ENCODE data around the gene TTC3.
"Not testable (repeated sequence)": the region's sequence is repeated elsewhere in the genome, so short reads cannot be mapped to it uniquely, and the experiment has no call there.

The TTC3 gene, protein sequence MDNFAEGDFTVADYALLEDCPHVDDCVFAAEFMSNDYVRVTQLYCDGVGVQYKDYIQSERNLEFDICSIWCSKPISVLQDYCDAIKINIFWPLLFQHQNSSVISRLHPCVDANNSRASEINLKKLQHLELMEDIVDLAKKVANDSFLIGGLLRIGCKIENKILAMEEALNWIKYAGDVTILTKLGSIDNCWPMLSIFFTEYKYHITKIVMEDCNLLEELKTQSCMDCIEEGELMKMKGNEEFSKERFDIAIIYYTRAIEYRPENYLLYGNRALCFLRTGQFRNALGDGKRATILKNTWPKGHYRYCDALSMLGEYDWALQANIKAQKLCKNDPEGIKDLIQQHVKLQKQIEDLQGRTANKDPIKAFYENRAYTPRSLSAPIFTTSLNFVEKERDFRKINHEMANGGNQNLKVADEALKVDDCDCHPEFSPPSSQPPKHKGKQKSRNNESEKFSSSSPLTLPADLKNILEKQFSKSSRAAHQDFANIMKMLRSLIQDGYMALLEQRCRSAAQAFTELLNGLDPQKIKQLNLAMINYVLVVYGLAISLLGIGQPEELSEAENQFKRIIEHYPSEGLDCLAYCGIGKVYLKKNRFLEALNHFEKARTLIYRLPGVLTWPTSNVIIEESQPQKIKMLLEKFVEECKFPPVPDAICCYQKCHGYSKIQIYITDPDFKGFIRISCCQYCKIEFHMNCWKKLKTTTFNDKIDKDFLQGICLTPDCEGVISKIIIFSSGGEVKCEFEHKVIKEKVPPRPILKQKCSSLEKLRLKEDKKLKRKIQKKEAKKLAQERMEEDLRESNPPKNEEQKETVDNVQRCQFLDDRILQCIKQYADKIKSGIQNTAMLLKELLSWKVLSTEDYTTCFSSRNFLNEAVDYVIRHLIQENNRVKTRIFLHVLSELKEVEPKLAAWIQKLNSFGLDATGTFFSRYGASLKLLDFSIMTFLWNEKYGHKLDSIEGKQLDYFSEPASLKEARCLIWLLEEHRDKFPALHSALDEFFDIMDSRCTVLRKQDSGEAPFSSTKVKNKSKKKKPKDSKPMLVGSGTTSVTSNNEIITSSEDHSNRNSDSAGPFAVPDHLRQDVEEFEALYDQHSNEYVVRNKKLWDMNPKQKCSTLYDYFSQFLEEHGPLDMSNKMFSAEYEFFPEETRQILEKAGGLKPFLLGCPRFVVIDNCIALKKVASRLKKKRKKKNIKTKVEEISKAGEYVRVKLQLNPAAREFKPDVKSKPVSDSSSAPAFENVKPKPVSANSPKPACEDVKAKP (N-terminal part only)

DNA sequence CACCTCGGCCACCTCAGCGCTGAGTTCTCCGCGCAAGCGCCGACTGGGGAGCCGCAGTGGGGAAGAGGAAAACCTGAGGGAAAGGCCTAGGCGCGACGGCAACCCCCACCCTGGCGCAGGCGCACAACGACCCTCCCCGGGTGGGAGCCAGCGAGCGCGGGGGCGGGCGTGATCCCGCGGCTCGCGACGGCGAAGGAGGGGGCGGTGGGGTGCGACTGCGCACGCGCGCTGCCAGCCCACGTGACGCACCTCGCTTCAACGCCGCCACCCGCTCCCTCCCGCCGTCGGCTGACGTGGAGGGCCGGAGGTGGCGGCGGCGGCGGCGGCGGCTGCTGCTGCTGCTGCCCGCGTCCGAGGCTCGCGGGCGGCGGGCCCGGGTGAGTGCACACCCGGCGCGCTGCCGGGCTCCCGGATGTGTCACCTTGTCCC, at the start of gene TTC3, which contains the start of gene PIGP:
TSS of gene TTC3 (plus strand) at position 267 of the 429 bp plus-strand sequence. CDS start 14,004 bp downstream, outside the sequence.
TSS of gene PIGP (minus strand) at position 84 of the 429 bp plus-strand sequence. CDS start 556 bp downstream, outside the sequence.
- peak in 55 of 56 donors; percentile 50 to 99 (median 92) for DNase-seq

- DNase-seq = peak in 1 of 56 donors; percentile 2
Observed at GRCh38 chr21:37026499-37026898, 46.6 kb upstream of the TTC3 start.

- peak in 2 of 56 donors; percentile 3 to 16 for DNase-seq
Observed at GRCh38 chr21:37028570-37028969, 44.5 kb upstream of the TTC3 start.

DNA sequence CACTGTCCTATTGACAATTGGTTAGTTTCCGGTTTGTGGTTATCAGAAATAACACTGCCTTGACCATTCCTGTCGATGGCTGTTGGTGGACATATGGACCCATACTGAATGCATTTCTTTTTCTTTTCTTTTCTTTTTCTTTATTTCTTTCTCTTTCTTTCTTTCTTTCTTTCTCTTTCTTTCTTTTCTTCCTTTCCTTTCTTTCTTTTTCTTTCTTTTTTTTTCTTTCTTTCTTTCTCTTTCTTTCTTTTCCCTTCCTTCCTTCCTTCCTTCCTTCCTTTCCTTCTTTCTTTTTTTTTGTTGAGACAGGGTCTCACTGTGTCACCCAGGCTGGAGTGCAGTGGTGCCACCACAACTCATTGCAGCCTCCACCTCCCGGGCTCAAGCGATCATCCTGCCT, 42.2 kb upstream of the TTC3 start:
- DNase-seq = no peak

DNA sequence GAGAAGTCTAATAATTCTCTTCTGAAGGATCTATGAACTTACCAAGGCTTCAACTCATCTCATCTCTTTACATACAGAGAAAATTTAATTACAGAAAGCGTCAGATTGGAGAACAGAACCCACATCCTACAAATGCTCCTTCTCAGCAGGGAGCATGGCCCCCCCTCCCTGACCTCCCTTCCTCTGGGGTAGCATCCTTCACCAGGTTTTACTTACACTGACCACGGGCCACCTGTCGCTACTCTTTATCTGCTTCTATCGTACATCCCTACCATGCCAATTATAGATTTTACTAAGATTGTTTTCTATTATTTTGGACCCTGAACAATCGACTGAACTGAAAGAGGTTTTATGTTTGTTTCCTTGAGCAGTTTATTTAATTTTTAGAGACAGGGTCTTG, 40.8 kb upstream of the TTC3 start:
- DNase-seq = no peak

- DNase-seq = peak in 10 of 56 donors; percentile 1 to 35 (median 6)
Observed at GRCh38 chr21:37032877-37033471, 40.1 kb upstream of the TTC3 start.

DNA sequence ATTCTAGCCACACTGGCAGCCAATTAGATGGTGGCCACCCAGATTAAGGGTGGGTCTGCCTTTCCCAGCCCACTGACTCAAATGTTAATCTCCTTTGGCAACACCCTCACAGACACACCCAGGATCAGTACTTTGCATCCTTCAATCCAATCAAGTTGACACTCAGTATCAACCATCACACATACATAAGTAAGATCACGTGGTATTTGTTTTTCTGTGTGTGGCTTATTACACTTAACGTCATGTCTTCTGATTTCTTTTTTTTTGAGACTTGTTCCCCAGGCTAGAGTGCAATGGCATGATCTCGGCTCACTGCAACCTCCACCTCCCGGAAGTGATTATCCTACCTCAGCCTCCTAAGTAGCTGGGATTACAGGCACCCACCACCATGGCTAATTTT, 38.7 kb upstream of the TTC3 start:
- DNase-seq = not testable (repeated sequence)

DNA sequence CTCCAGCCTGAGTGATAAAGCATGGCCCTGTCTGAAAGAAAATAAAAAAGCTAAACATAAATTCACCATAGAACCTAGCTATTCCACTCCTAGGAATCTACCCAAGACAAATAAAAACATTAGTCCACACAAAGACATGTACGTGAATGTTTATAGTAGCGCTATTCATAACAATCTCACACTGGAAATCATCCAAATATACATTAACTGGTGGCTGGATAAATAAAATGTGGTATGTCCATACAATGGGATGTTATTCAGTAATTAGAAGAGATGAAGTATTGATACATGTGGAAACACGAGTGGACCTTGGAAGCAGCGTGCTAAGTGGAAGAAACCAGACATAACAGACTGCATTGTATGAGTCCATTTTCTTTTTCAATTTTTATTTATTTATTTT, 36.9 kb upstream of the TTC3 start:
- DNase-seq = no peak

DNA sequence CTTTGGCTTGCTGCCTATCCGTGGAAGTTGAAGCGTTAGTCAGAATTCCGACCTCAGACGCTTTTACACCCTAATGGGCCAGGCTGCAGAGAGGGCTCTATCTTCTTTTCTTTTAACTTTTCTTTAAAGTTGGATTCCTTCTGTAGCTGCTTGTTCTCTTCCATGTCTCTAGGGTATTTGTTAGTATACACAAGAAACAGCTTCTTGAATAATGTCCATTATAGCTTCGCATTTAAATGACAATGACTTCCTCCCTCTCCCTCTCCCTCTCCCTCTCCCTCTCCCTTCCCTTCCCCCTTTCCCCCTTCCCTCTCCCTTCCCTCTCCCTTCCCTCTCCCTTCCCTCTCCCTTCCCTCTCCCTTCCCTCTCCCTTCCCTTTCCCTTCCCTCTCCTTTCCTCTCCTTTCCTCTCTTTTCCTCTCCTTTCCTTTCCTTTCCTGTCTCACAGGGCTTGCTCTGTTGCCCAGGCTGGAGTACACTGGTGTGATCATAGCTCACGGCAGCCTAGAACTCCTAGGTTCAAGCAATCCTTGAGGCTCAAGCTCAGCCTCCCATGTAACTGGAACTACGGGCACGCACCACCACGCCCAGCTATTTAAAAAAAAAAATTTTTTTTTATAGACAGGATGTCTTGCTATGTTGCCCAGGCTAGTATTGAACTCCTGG, 33.5 kb upstream of the TTC3 start:
- no peak for DNase-seq

- no peak for DNase-seq
Observed at GRCh38 chr21:37040212-37040611, 32.8 kb upstream of the TTC3 start.

GRCh38 chr21:37041706-37042271, 31.3 kb upstream of the TTC3 start:
- DNase-seq = no peak

DNA sequence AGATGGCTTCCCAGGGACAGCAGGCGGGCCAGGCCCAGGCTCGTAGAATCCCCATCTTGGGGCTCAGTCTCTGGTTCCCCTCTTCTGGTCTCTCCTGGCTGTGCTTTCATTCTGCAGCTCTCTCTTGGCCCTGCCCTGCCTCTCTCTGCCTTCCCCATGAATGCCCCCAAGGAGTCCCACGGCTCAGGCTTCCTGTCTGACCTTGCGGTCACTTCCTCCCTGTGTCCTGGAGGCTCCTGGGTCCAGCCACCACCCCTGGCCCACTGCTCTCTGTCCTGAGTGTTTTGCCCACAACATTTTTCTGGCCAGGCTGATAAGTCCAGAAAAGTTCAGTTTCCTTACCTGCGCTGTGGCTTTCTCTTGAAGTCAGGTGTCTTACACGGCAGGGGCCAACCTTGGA, 29.2 kb upstream of the TTC3 start:
- no peak for DNase-seq

DNA sequence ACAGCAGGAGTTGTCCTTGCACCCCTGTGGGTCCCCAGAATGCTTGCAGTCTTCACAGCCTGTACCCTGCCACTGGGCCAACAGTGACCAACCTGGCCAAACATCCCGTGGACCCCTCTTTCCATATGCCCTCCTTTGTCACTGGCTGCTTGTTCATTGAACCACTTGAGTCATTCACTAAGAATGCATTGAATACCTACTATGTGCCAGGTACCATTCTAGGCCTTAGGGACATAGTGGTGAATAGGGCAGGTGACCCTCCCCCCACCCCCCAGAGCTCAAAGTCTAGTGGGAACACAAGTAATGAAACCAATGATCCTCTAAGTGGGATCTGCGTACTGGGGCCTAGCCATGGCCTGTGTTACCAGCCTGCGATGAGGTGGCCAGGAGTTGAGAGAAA, 28.4 kb upstream of the TTC3 start:
- no peak for DNase-seq

- DNase-seq = no peak
Observed at GRCh38 chr21:37045149-37045548, 27.9 kb upstream of the TTC3 start.

- DNase-seq = no peak
Observed at GRCh38 chr21:37045556-37045955, 27.5 kb upstream of the TTC3 start.

DNA sequence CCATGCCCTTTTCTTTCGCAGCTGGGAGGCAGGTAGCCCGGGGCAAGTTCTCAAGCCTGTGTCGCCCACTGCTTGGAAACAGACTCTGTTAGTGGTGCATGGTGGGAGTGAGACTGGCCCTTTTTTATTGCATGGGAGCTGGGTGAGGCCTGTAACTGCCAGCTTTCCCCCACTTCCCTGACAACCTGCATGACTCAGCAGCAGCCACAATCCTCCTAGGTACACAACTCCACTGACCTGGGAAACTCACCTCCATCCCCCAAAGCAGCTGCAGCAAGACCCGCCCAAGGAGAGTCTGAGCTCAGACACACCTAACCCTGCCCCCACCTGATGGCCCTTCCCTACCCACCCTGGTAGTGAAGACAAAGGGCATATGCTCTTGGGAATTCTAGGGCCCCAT, 26.0 kb upstream of the TTC3 start:
- no peak for DNase-seq

GRCh38 chr21:37049741-37050140, 23.3 kb upstream of the TTC3 start:
- DNase-seq = not testable (repeated sequence)

DNA sequence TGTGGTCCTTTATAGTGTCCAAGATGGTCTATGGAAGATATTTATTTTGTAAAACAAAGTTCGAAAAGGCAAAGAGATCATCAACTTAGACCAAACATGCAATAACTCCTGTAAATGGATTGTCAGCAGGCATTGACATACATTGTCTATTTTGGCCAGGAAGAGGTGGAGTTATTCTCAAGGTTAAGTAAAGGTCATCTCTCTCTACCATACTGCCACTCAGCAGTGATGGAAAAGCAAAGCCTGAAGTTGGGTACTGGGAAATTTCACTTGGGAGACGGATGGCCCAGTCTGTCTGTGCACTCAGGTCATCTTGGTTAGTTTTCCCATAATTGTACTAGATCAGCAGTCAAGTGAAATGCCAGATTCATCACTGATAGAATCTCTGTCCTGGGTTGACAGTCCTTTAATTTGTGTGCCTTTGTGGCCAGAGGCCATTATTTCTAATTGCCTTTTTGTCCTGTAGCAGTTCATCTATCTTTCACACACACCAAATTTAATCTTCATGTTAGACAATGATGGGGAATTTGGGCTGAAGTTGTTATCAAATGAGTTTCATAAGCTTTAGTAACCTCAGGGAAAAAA, 17.7 kb upstream of the TTC3 start:
- no peak for DNase-seq

- DNase-seq = no peak
Observed at GRCh38 chr21:37057614-37058013, 15.4 kb upstream of the TTC3 start.

- DNase-seq = peak in 14 of 56 donors; percentile 4 to 48 (median 20)
Observed at GRCh38 chr21:37058261-37058660, 14.8 kb upstream of the TTC3 start.

Data from amygdala (tissue), 56 donors.